Thymus (tissue), 11 donors: ENCODE data around the gene PODXL2. TPM values are rescaled to one million over a fixed set of nuclear protein-coding genes. Genes with fewer than 3 reads are reported as not detected.

Experiments
- DNase-seq, 9 donors: peaks; one replicate each; pipeline ENCODE4 v3.0.0-alpha.2; 2013; ENCODE audit warnings: low spot score in 9 of 9, low read depth in 6 of 9, missing footprints in 1 of 9
- H3K27ac ChIP-seq, 2 donors: one replicate each; pipeline ENCODE4 v1.5.1; 2013; ENCODE audit warnings: control low read depth in 1 of 2, low read depth in 1 of 2, low read length in 1 of 2, mild to moderate bottlenecking in 1 of 2, moderate library complexity in 1 of 2
- H3K27me3 ChIP-seq, 2 donors: one replicate each; pipeline ENCODE4 v1.5.1; 2013; ENCODE audit warnings: low read length in 1 of 2; ENCODE audit not compliant: control insufficient read depth in 2 of 2, insufficient read depth in 1 of 2
- H3K36me3 ChIP-seq, 2 donors: one replicate each; pipeline ENCODE4 v1.5.1; 2013; ENCODE audit warnings: low read length in 1 of 2, mild to moderate bottlenecking in 1 of 2, moderate library complexity in 1 of 2; ENCODE audit not compliant: control insufficient read depth in 2 of 2, insufficient read depth in 2 of 2
- H3K4me1 ChIP-seq, 2 donors: one replicate each; pipeline ENCODE4 v1.5.1; 2013; ENCODE audit warnings: low read length in 2 of 2; ENCODE audit not compliant: control insufficient read depth in 2 of 2, insufficient read depth in 2 of 2
- H3K4me3 ChIP-seq, 2 donors: one replicate each; pipeline ENCODE4 v1.5.1; 2013; ENCODE audit warnings: low read length in 2 of 2, control low read depth in 1 of 2, mild to moderate bottlenecking in 1 of 2
- H3K9me3 ChIP-seq, 2 donors: one replicate each; pipeline ENCODE4 v1.5.1; 2013; ENCODE audit warnings: low read length in 1 of 2, mild to moderate bottlenecking in 1 of 2; ENCODE audit not compliant: control insufficient read depth in 2 of 2, insufficient read depth in 1 of 2
- WGBS: extraction: QIAGEN DNeasy Blood & Tissue Kit; methylation state at CpG from one replicate; pipeline ENCODE4 v1.1.7; 2013; 5-methylcytosine and 5-hydroxymethylcytosine counted together
- polyA plus RNA-seq: library from polyadenylated mRNA; stranded (reverse); fragments of 200-250 nt; gene quantifications from one replicate; pipeline ENCODE4 v1.2.3, GENCODE V29; 2013
- total RNA-seq: library from RNA; stranded (reverse); fragments of 120-200 nt; gene quantifications from one replicate; pipeline ENCODE4 v1.2.4, GENCODE V29; 2013
- donor health status: healthy.

Gene PODXL2
- total and polyA plus RNA-seq, 2 donors = 2.2 to 4.3 TPM

- H3K9me3 ChIP-seq = peaks cover 0 to 3% of the 10 kb centered on the region in 2 donors
- no peak overlapping the region for H3K27ac ChIP-seq
- peak in 2 of 9 donors; percentile 40 to 41 for DNase-seq
- no peaks in the 10 kb centered on the region for H3K27me3 ChIP-seq
- no peaks in the 10 kb centered on the region for H3K36me3 ChIP-seq
- peaks cover 0 to 20% of the 10 kb centered on the region in 2 donors for H3K4me1 ChIP-seq
- no peak overlapping the region for H3K4me3 ChIP-seq
- 93% methylated on average over 17 of the region's 17 CpGs for WGBS
Measured at GRCh38 chr3:127694467-127695215, 65.7 kb downstream of the PODXL2 start.

GRCh38 chr3:127697551-127698240 is 68.7 kb downstream of the PODXL2 start:
- no peaks in the 10 kb centered on the region for H3K27me3 ChIP-seq
- WGBS = 82% methylated on average over 16 of the region's 16 CpGs
- H3K9me3 ChIP-seq = no peaks in the 10 kb centered on the region
- peak overlapping the region in 1 of 2 donors; percentile 59 for H3K27ac ChIP-seq
- no peak overlapping the region for H3K4me3 ChIP-seq
- DNase-seq = peak in 8 of 9 donors; percentile 42 to 82 (median 60)
- peaks cover 0 to 20% of the 10 kb centered on the region in 2 donors for H3K4me1 ChIP-seq
- no peaks in the 10 kb centered on the region for H3K36me3 ChIP-seq

- peaks cover 0 to 20% of the 10 kb centered on the region in 2 donors for H3K4me1 ChIP-seq
- 97% methylated on average over 3 of the region's 3 CpGs for WGBS
- H3K9me3 ChIP-seq = no peaks in the 10 kb centered on the region
- no peaks in the 10 kb centered on the region for H3K36me3 ChIP-seq
- H3K27ac ChIP-seq = peak overlapping the region in 1 of 2 donors; percentile 59
- no peak overlapping the region for H3K4me3 ChIP-seq
- DNase-seq = no peak
- H3K27me3 ChIP-seq = no peaks in the 10 kb centered on the region
Measured at GRCh38 chr3:127698286-127698685, 69.3 kb downstream of the PODXL2 start.

- no peak for DNase-seq
- H3K27ac ChIP-seq = peak overlapping the region in 1 of 2 donors; percentile 59
Measured at GRCh38 chr3:127698691-127699415, 69.9 kb downstream of the PODXL2 start.

GRCh38 chr3:127699416-127700300 is 70.7 kb downstream of the PODXL2 start:
- Histone ChIP-seq H3K27ac (no peak overlapping the region), H3K36me3 (no peaks in the 10 kb centered on the region), H3K4me3 (no peak overlapping the region), H3K4me1 (peaks cover 0 to 20% of the 10 kb centered on the region in 2 donors), H3K9me3 (no peaks in the 10 kb centered on the region), H3K27me3 (no peaks in the 10 kb centered on the region)
- WGBS = 96% methylated on average over 9 of the region's 9 CpGs
- DNase-seq = no peak

More at GRCh38 chr3:127698691-127699415, 69.9 kb downstream of the PODXL2 start:
- H3K4me3 ChIP-seq = no peak overlapping the region
- H3K36me3 ChIP-seq = no peaks in the 10 kb centered on the region
- peaks cover 0 to 20% of the 10 kb centered on the region in 2 donors for H3K4me1 ChIP-seq
- no peaks in the 10 kb centered on the region for H3K27me3 ChIP-seq
- 96% methylated on average over 6 of the region's 6 CpGs for WGBS
- no peaks in the 10 kb centered on the region for H3K9me3 ChIP-seq

GRCh38 chr3:127700406-127700805 is 71.4 kb downstream of the PODXL2 start:
- Histone ChIP-seq H3K9me3 (no peaks in the 10 kb centered on the region), H3K27me3 (no peaks in the 10 kb centered on the region), H3K27ac (no peak overlapping the region), H3K36me3 (no peaks in the 10 kb centered on the region), H3K4me1 (peaks cover 0 to 20% of the 10 kb centered on the region in 2 donors), H3K4me3 (no peak overlapping the region)
- 95% methylated on average over 5 of the region's 5 CpGs for WGBS
- no peak for DNase-seq

GRCh38 chr3:127701280-127701911 is 72.4 kb downstream of the PODXL2 start:
- DNase-seq = no peak
- Histone ChIP-seq H3K9me3 (no peaks in the 10 kb centered on the region), H3K27ac (no peak overlapping the region), H3K36me3 (no peaks in the 10 kb centered on the region), H3K27me3 (no peaks in the 10 kb centered on the region), H3K4me1 (peaks cover 0 to 20% of the 10 kb centered on the region in 2 donors), H3K4me3 (no peak overlapping the region)
- WGBS = 95% methylated on average over 11 of the region's 11 CpGs

GRCh38 chr3:127702151-127702578 is 73.2 kb downstream of the PODXL2 start:
- DNase-seq = no peak
- WGBS = 76% methylated on average over 4 of the region's 4 CpGs
- H3K4me1 ChIP-seq = peaks cover 0 to 12% of the 10 kb centered on the region in 2 donors
- no peaks in the 10 kb centered on the region for H3K27me3 ChIP-seq
- no peaks in the 10 kb centered on the region for H3K36me3 ChIP-seq
- no peaks in the 10 kb centered on the region for H3K9me3 ChIP-seq
- H3K27ac ChIP-seq = no peak overlapping the region
- no peak overlapping the region for H3K4me3 ChIP-seq
